Measurements from ENCODE around the gene SLC39A11.

DNA sequence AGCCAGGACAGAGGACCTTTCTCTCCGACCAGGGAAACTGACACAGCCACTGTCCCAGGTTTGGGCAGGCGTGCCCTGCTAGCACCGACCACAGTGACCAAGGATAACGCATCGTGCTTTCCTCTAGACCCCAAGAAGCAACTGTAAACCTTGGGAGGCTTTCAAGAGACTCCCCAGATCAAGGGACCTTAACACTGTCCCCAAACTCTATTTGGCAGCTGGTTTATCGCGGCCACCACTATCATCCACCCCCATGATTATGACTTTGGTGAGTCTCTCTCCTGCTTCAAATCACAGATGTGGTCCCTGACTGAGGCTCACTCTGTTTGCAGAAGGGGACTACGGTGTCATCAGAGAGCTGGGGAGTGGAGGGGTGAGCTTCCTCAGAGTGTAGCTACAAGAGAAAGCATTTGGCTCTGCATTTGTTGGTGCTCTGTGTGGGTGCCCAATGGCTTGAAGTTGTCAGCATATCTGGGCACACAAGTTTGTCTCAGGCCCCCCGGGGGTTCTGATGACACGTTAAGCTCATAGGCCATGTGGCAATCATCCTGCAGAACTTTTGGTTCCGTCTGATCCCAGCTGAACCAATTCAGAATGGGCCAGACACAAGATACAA lies 408.0 kb downstream of the SLC39A11 start:
- TF ChIP-seq, protein P1, sequence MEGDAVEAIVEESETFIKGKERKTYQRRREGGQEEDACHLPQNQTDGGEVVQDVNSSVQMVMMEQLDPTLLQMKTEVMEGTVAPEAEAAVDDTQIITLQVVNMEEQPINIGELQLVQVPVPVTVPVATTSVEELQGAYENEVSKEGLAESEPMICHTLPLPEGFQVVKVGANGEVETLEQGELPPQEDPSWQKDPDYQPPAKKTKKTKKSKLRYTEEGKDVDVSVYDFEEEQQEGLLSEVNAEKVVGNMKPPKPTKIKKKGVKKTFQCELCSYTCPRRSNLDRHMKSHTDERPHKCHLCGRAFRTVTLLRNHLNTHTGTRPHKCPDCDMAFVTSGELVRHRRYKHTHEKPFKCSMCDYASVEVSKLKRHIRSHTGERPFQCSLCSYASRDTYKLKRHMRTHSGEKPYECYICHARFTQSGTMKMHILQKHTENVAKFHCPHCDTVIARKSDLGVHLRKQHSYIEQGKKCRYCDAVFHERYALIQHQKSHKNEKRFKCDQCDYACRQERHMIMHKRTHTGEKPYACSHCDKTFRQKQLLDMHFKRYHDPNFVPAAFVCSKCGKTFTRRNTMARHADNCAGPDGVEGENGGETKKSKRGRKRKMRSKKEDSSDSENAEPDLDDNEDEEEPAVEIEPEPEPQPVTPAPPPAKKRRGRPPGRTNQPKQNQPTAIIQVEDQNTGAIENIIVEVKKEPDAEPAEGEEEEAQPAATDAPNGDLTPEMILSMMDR (IDR thresholded peaks at IDR 0.05) = no peak
- no peak for TF ChIP-seq POLR2A (IDR thresholded peaks at IDR 0.05)

Data from testis (tissue), 2 donors.